ENCODE data around the gene FBXL17.

The FBXL17 gene

DNA sequence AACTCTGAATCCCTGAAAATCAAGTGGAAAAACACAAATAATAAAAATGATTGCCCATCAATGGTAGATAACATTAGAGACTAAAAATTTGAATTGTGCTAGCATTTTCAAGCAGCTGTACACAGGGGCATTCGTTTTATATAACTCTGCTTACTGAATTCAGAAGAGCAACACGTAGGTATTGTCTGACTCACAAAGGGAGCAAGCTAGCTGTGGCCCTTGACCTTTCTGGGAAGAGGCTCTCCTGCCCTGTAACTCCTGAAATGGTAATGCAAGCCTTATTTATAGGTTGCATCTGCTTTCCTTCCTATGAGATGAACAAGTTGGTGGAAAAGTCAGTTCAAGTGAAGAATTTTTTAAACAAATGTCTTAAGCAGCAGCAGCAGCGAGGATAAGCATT, 492.5 kb downstream of the FBXL17 start:
- in situ Hi-C loops (cut with HindIII; ENCODE audit: low pct_unique_long_range_greater_than_20kb, low sequenced_read_pairs): no loop called here
- DNase-seq (ENCODE audit: low read depth in 1 of 2, low spot score in 1 of 2): no peak
- TF ChIP-seq JUND (IDR thresholded peaks at IDR 0.05; ENCODE audit: low read depth): no peak

DNA sequence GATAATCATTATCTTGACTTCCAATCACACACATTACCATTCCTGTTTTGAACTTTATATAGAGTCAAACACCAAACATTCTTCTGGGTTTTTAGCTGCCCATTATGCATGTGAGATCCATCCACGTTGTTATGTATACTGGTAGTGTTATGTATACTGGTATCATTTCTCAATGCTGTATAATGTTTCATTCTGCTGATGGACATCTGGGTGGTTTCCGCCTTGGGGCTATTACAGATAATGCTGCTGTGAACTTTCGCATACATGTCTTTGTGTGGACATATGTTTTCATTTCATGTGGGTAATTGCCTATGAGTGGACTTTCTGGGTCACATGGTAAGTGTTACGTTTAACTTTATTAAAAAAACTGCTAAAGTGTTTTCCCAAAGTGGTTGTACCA, 493.4 kb downstream of the FBXL17 start:
- no peak for DNase-seq (ENCODE audit: low read depth in 1 of 2, low spot score in 1 of 2)
- in situ Hi-C loops (cut with HindIII; ENCODE audit: low pct_unique_long_range_greater_than_20kb, low sequenced_read_pairs): no loop called here
- no peak for TF ChIP-seq JUND (IDR thresholded peaks at IDR 0.05; ENCODE audit: low read depth)

DNA sequence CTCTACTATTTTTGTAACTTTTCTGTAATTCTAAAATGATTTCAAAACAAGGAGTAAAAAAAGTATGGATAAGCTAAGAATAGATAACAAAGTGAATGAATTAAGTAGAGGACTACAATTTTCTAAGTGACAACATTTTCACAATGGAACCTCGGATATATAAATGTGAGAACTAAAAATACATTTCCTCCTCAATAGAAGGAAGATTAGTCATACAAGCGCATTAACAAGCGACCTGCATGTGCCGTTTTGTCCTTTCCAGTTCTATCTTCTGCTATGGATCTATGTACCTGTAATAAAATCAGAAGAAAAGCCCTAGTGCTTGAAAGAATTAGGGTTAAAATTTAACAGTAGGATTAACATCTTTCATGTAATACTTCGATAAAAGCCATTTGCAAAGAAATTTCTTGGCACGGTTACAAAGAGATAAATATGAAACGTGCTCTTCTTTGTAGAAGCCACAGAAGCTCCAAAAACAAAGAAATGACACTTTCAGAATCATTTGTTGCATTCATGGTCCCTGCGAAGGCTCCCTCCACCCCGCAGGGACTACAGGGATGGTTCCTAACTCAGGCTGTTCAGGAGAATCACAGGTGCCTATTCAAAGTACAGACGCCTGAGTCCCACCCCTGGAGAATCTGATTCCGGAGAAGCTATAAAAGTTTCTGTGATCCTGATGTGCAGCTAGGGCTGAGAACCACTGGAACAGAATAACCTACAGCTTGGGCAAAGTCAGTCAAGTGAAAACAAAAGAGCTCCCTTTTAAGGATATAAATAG, 494.5 kb downstream of the FBXL17 start:
- no peak for TF ChIP-seq JUND (IDR thresholded peaks at IDR 0.05; ENCODE audit: low read depth)
- in situ Hi-C loops (cut with HindIII; ENCODE audit: low pct_unique_long_range_greater_than_20kb, low sequenced_read_pairs): no loop called here
- no peak for DNase-seq (ENCODE audit: low read depth in 1 of 2, low spot score in 1 of 2)

DNA sequence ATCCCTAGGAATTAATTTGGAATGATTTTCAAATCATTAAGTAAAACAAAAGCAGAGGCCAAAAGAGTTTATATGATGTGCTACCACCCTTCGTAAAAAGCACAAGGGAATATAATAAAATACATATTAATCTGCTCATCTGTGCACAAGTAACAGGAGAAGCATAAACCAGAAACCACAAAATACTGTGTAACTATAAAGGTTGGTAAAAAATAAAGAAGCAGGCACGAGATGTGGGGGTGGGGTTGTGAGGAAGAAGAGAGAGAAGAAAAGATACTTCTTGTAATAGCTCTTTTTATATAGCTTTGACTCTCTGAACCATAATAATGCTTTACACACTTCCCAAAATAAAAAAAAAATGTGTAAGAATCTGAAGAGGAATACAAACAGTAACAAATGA, 496.3 kb downstream of the FBXL17 start:
- DNase-seq (ENCODE audit: low read depth in 1 of 2, low spot score in 1 of 2): no peak

DNA sequence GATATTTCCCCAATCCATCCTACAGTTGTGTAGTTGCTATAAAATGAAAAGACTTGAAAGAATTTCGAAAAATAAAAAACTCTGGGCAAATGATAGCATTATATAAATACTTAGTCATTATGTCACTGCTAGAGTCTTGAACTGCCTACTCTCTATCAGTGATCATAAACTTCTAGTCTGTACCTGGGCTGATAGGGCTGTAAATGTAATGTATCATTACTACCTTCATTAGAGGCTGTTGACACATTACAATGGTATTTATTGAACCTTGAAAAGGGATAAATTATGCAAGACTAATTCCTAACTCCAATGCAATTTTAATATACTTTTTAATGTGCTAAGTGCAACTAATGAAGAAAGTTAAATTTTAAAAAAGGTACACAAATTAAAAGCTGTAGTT, 497.0 kb downstream of the FBXL17 start:
- in situ Hi-C loops (cut with HindIII; ENCODE audit: low pct_unique_long_range_greater_than_20kb, low sequenced_read_pairs): no loop called here
- DNase-seq (ENCODE audit: low read depth in 1 of 2, low spot score in 1 of 2): no peak
- TF ChIP-seq JUND (IDR thresholded peaks at IDR 0.05; ENCODE audit: low read depth): no peak

More for the DNA sequence above, 496.3 kb downstream of the FBXL17 start:
- in situ Hi-C loops (cut with HindIII; ENCODE audit: low pct_unique_long_range_greater_than_20kb, low sequenced_read_pairs): no loop called here
- no peak for TF ChIP-seq JUND (IDR thresholded peaks at IDR 0.05; ENCODE audit: low read depth)

DNA sequence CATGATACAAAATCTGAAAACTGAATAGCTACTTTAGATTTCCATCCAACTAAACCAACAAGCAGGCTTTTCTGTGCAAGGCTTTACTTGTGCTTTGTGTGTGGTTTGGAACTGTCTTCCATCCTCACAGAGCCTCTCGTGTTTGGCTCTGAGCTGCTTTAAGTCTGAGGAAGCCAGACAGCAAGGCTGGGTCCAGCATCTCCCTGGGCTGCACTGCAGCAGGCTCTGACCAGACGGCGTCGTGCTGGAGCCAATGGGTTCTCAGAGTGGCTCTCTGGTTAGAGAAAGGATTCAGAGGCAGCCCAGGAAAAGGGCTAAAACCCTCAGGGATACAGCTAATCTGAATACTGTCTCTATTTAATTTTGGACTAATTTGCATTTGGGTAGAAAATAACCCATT, 503.2 kb downstream of the FBXL17 start:
- in situ Hi-C loops (cut with HindIII; ENCODE audit: low pct_unique_long_range_greater_than_20kb, low sequenced_read_pairs): no loop called here
- TF ChIP-seq JUND (IDR thresholded peaks at IDR 0.05; ENCODE audit: low read depth): no peak
- DNase-seq (ENCODE audit: low read depth in 1 of 2, low spot score in 1 of 2): no peak

DNA sequence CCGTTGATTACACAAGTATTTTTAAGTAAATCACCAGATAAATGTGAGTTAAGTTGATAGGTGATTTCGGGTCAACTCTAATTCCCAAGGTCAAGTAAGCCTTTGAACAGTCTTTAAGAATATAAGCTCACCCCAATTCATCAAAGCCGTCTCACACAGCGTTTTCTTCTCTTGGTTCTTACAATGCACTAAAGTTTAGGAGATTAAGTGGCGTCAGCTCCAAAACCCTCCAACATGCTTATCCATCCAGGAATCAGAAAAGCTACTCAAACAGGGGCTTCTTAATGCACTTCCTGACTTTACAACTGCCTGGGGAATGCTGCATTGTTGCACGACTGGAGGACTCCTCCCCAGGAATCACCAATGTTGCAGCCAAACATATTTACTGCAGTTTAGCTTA, 505.0 kb downstream of the FBXL17 start:
- no peak for DNase-seq (ENCODE audit: low read depth in 1 of 2, low spot score in 1 of 2)
- in situ Hi-C loops (cut with HindIII; ENCODE audit: low pct_unique_long_range_greater_than_20kb, low sequenced_read_pairs): no loop called here
- no peak for TF ChIP-seq JUND (IDR thresholded peaks at IDR 0.05; ENCODE audit: low read depth)

DNA sequence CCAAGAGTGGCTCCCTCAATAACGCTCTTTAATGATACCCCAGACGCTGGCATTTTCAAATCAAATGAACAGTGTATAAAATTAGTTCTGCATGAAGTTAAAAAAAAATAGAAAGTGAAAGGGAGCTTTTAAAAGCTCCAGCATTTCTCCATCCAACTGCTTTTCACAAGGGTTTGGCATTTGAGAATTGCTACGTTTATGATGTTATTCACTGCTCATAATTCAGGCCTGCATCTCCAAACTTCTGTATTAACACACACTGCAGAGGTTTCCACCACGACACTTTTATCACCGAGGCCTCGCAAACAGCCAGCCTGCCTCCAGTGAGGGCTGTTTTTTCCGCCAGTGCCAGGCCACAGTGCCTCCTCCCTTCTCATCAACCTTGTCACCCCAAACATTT, 505.6 kb downstream of the FBXL17 start:
- in situ Hi-C loops (cut with HindIII; ENCODE audit: low pct_unique_long_range_greater_than_20kb, low sequenced_read_pairs): no loop called here
- no peak for TF ChIP-seq JUND (IDR thresholded peaks at IDR 0.05; ENCODE audit: low read depth)
- no peak for DNase-seq (ENCODE audit: low read depth in 1 of 2, low spot score in 1 of 2)

DNA sequence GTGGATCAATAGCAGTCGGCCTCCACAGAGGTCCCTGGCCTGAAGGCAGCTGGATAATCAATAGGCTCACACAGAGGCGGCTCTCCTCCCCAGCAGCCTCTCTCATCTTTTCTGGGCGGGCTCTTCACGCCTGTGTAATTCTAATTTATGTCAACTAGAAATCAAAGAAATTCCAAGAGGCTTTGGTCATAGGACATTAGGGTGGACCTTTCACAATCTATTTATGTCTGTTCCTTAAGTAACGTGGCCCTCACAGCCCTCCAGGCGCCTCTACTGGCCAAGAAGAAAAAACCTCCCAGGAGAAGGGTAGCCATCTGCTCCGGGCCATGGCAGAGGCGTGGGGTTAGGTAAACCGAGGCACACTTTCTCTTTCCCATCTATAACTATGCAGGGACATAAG, 506.1 kb downstream of the FBXL17 start:
- in situ Hi-C loops (cut with HindIII; ENCODE audit: low pct_unique_long_range_greater_than_20kb, low sequenced_read_pairs): no loop called here
- no peak for TF ChIP-seq JUND (IDR thresholded peaks at IDR 0.05; ENCODE audit: low read depth)
- DNase-seq (ENCODE audit: low read depth in 1 of 2, low spot score in 1 of 2): no peak

DNA sequence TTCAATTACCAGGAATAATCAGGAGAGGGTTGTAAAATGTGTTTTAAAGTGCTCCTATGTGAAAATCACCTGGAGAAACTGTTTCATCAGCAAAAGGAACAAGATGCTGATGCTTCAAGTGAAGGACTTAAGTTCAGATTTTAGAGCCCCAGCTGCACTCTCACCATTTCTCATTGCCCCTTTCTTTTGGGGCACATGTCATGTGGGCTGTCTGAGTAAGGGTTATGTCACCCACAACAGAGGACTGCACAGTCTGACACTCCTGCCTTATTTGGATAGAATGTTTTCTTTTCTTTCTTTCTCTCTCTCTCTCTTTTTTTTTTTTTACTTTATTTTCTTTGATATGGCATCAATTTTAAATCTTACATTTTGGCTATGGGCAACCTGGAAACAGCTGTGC, 507.1 kb downstream of the FBXL17 start:
- no peak for DNase-seq (ENCODE audit: low read depth in 1 of 2, low spot score in 1 of 2)
- in situ Hi-C loops (cut with HindIII; ENCODE audit: low pct_unique_long_range_greater_than_20kb, low sequenced_read_pairs): no loop called here
- TF ChIP-seq JUND (IDR thresholded peaks at IDR 0.05; ENCODE audit: low read depth): no peak

DNA sequence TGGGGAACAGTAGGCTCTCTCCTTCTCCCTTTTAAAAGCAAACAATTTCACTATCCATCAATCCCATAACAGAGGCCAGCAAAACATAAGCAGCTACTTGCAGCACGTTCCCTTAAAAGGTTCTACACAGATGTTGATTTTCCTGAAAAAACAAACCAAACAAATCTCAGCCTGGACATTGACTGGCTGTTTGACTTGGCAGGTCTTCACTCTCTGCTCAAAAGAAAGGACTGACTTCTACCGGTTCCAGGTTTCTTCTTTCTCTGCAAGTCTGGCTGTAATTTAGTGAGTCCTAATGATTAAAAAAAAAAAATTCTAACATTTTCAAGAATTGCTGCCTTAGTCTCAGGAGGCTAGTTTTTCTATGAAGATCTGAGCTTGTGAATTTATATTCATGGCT, 508.0 kb downstream of the FBXL17 start:
- TF ChIP-seq JUND (IDR thresholded peaks at IDR 0.05; ENCODE audit: low read depth): no peak
- in situ Hi-C loops (cut with HindIII; ENCODE audit: low pct_unique_long_range_greater_than_20kb, low sequenced_read_pairs): no loop called here
- DNase-seq (ENCODE audit: low read depth in 1 of 2, low spot score in 1 of 2): peak in 1 of 2 experiments; percentile 48

DNA sequence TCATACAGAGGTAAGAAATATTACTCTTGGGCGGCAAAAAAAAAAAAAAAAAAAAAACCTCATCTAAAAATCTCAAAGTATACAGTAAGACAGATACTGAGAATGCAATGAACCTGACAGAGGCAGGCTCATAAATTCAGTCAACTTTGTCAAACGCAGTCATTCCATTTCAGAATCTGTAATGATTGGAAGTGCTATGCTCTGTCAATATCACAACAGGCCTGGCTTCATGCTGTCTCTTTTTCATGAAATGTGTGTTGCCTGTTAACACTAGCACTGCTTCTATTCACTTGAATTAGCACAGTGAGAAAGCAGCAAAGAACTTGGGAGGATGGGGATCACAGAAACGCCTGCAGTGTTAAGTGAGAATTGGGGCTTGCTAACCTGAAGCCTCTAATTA, 510.9 kb downstream of the FBXL17 start:
- in situ Hi-C loops (cut with HindIII; ENCODE audit: low pct_unique_long_range_greater_than_20kb, low sequenced_read_pairs): no loop called here
- TF ChIP-seq JUND (IDR thresholded peaks at IDR 0.05; ENCODE audit: low read depth): no peak

DNA sequence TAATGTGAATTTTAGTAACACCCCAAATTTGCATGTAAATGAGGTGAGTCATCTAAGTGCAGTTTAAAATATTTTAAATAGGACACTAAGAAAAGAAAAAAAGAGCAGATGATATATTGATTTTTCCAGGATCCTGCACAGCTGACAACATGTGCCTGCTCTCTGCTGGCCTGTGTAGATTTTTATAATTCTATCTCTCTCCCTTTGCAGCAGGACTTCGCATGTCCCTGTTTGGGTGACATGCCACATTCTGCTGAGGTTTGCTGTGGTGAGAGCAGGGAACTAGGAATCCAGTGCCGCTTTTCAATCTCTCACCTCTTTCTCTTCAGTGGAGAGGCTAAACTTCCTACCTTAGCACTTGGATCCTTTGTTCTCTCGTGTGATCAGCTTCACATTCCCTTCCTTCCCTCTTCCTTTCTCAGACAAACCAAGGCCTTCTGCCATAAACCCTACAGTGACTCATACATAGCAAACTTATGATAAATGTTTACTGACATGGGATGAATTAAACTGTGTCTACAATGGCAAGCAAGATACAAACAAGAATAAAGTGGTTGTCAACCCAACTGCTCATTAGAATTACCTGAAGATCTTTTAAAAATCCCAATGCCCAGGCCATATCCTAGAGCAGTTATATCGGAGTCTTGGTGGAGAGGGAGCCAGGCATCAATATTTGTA, 512.3 kb downstream of the FBXL17 start:
- in situ Hi-C loops (cut with HindIII; ENCODE audit: low pct_unique_long_range_greater_than_20kb, low sequenced_read_pairs): no loop called here
- 0 out of 2 replicates have a peak, but pooled peaks have one; percentile 54 for TF ChIP-seq JUND (IDR thresholded peaks at IDR 0.05; ENCODE audit: low read depth)
- DNase-seq (ENCODE audit: low read depth in 1 of 2, low spot score in 1 of 2): peak in 1 of 2 experiments; percentile 49

More for the DNA sequence above, 510.9 kb downstream of the FBXL17 start:
- DNase-seq (ENCODE audit: low read depth in 1 of 2, low spot score in 1 of 2): no peak

All from T47D (cell line).